ENCODE measurements around the gene SPSB1. TPM values are rescaled to one million over a fixed set of nuclear protein-coding genes. Genes with fewer than 3 reads are reported as not detected.

Gene SPSB1
- total and polyA plus RNA-seq, 2 of the 4 experiments (the other 2 are of a cell fraction): 16.7 to 19.8 TPM

GRCh38 chr1:9328201-9328600, 35.5 kb downstream of the SPSB1 start:
- Histone ChIP-seq H2AFZ (replicated peaks; ENCODE audit: low read length, poor library complexity) (no peak overlapping the region), H2BK15ac (ENCODE audit: low read depth, low read length) (no peak overlapping the region), H3K36me3 (ENCODE audit: control insufficient read depth, insufficient read depth, low read length) (no peaks in the 10 kb centered on the region), H3K18ac (ENCODE audit: low read depth, low read length) (no peak overlapping the region), H3K23ac (ENCODE audit: low read depth, low read length) (no peak overlapping the region), H2BK5ac (ENCODE audit: low read depth, low read length, poor library complexity, severe bottlenecking) (no peak overlapping the region), H3K4me1 (ENCODE audit: control insufficient read depth, insufficient read depth, low read length) (peaks cover 23% of the 10 kb centered on the region), H3K14ac (replicated peaks; ENCODE audit: low read depth, low read length) (no peak overlapping the region), H3K27ac (ENCODE audit: insufficient read depth, low read length) (no peak overlapping the region), H3K9ac (ENCODE audit: low read depth, low read length) (no peak overlapping the region), H3K4ac (ENCODE audit: low read depth, low read length) (no peak overlapping the region; the same call in 1 of the 2 replicates), H3K56ac (ENCODE audit: extremely low read depth, insufficient read depth, low read length) (no peak overlapping the region), H3K4me2 (ENCODE audit: low read depth, low read length) (no peak overlapping the region), H3K4me3 (ENCODE audit: insufficient read depth, low read depth, low read length) (no peak overlapping the region), H2BK120ac (ENCODE audit: low read depth, low read length) (no peak overlapping the region), H4K20me1 (ENCODE audit: insufficient read depth, low read length) (peaks cover 94% of the 10 kb centered on the region), H2BK20ac (ENCODE audit: low read depth, low read length) (no peak overlapping the region), H3K9me1 (ENCODE audit: insufficient read depth, low read length) (peaks cover 51% of the 10 kb centered on the region), H3K79me1 (ENCODE audit: low read depth in 1 of 2, low read length in 2 of 2) (peaks cover 46 to 96% of the 10 kb centered on the region in 2 experiments), H2AK5ac (ENCODE audit: low read depth, low read length) (peak overlapping the region; percentile 11; the same call in 1 of the 2 replicates), H4K8ac (ENCODE audit: low read depth in 2 of 2, low read length in 2 of 2) (no peak overlapping the region), H2AK9ac (replicated peaks; ENCODE audit: low read depth, low read length, poor library complexity) (no peak overlapping the region), H4K91ac (ENCODE audit: insufficient read depth, low read depth, low read length) (no peak overlapping the region), H3K9me3 (ENCODE audit: control insufficient read depth, insufficient read depth, low read length) (no peaks in the 10 kb centered on the region), H4K5ac (ENCODE audit: low read depth, low read length) (no peak overlapping the region), H3K27me3 (ENCODE audit: control insufficient read depth, insufficient read depth, low read length) (no peaks in the 10 kb centered on the region)
- TF ChIP-seq MXI1 (IDR thresholded peaks at IDR 0.05; ENCODE audit: borderline replicate concordance, low read depth, low read length) (no peak), USF2 (IDR thresholded peaks at IDR 0.05; ENCODE audit: low read depth, low read length) (no peak), POLR2A (IDR thresholded peaks at IDR 0.05; ENCODE audit: low read depth, low read length) (no peak), SMC3 (IDR thresholded peaks at IDR 0.05; ENCODE audit: low read depth, low read length) (no peak), MAFK (IDR thresholded peaks at IDR 0.05; ENCODE audit: low read depth, low read length) (no peak), RAD21 (IDR thresholded peaks at IDR 0.05; ENCODE audit: low read length) (no peak), CHD1 (IDR thresholded peaks at IDR 0.05; ENCODE audit: low read depth, low read length) (no peak), RFX5 (IDR thresholded peaks at IDR 0.05; ENCODE audit: low read depth, low read length) (no peak)
- ChIA-PET POLR2A (ENCODE audit: unreplicated experiment) (no interaction called here), CTCF (no interaction called here)
- in situ Hi-C loops (cut with MboI; ENCODE audit: low sequenced_read_pairs): no loop called here
- dilution Hi-C loops (cut with HindIII; ENCODE audit: low sequenced_read_pairs, unreplicated experiment): no loop called here
- no peak for DNase-seq
- WGBS, 2 experiments (ENCODE audit: extremely low coverage in 2 of 2, insufficient read length in 1 of 2): 94% methylated on average over 4 of the region's 9 CpGs; no CpG with 5 or more reads in 1 of the 2 experiments
- ATAC-seq (ENCODE audit: low read depth): no peak
- intact Hi-C loops (cut with micrococcal nuclease): no loop called here
- no TSS peak for BruUV-seq (replicated peaks)

Measured in IMR-90 (cell line).